Activated T-cell treated with anti-CD3 and anti-CD28 coated beads, Interleukin-2, amount 50 U/mL, for 24 hours (primary cell): ENCODE measurements around the gene SKP2.
A peak's percentile ranks its signal among the peaks of the same experiment; 100 is the strongest.

Source experiments
- DNase-seq: peaks from one replicate; pipeline ENCODE4 v3.0.0-alpha.2; 2020
- H3K27ac Mint-ChIP-seq: 2 replicates; pipeline ENCODE4 v1.8.0; 2020; ENCODE audit warnings: mild to moderate bottlenecking, mixed read lengths
- H3K27me3 Mint-ChIP-seq: 2 replicates; pipeline ENCODE4 v1.8.0; 2020; ENCODE audit warnings: mixed read lengths
- H3K36me3 Mint-ChIP-seq: 2 replicates; pipeline ENCODE4 v1.8.0; 2020; ENCODE audit warnings: low read depth, mixed read lengths
- H3K4me1 Mint-ChIP-seq: 2 replicates; pipeline ENCODE4 v1.8.0; 2020; ENCODE audit warnings: low read depth, mixed read lengths
- H3K4me3 Mint-ChIP-seq: 2 replicates; pipeline ENCODE4 v1.8.0; 2020; ENCODE audit warnings: mild to moderate bottlenecking, moderate library complexity, mixed read lengths
- H3K9me3 Mint-ChIP-seq: 2 replicates; pipeline ENCODE4 v1.8.0; 2020; ENCODE audit warnings: mixed read lengths

Gene SKP2

GRCh38 chr5:36200513-36200912, 48.6 kb downstream of the SKP2 start:
- H3K36me3 Mint-ChIP-seq: peaks cover 71% of the 10 kb centered on the region
- H3K9me3 Mint-ChIP-seq: no peaks in the 10 kb centered on the region
- no peaks in the 10 kb centered on the region for H3K27me3 Mint-ChIP-seq
- no peak overlapping the region for H3K27ac Mint-ChIP-seq
- H3K4me1 Mint-ChIP-seq: peaks cover 3% of the 10 kb centered on the region
- no peak overlapping the region for H3K4me3 Mint-ChIP-seq
- DNase-seq: no peak

- Mint-ChIP-seq H3K4me3 (no peak overlapping the region), H3K4me1 (peaks cover 3% of the 10 kb centered on the region), H3K36me3 (peaks cover 70% of the 10 kb centered on the region), H3K27me3 (no peaks in the 10 kb centered on the region), H3K9me3 (peaks cover 3% of the 10 kb centered on the region), H3K27ac (peak overlapping the region; percentile 13)
- DNase-seq: no peak
These were observed 50.6 kb downstream of the SKP2 start for GRCh38 chr5:36202521-36202961.

- Mint-ChIP-seq H3K4me3 (no peak overlapping the region), H3K27me3 (no peaks in the 10 kb centered on the region), H3K27ac (no peak overlapping the region), H3K9me3 (peaks cover 3% of the 10 kb centered on the region), H3K36me3 (peaks cover 58% of the 10 kb centered on the region), H3K4me1 (peaks cover 6% of the 10 kb centered on the region)
- DNase-seq: no peak
These were observed 53.4 kb downstream of the SKP2 start for GRCh38 chr5:36205329-36205728.

- H3K4me1 Mint-ChIP-seq: peaks cover 6% of the 10 kb centered on the region
- H3K4me3 Mint-ChIP-seq: no peak overlapping the region
- H3K27me3 Mint-ChIP-seq: no peaks in the 10 kb centered on the region
- H3K36me3 Mint-ChIP-seq: peaks cover 58% of the 10 kb centered on the region
- H3K27ac Mint-ChIP-seq: no peak overlapping the region
- DNase-seq: no peak
- peaks cover 3% of the 10 kb centered on the region for H3K9me3 Mint-ChIP-seq
These were observed 55.0 kb downstream of the SKP2 start for GRCh38 chr5:36206913-36207312.

- Mint-ChIP-seq H3K4me3 (no peak overlapping the region), H3K27ac (no peak overlapping the region), H3K36me3 (peaks cover 58% of the 10 kb centered on the region), H3K27me3 (no peaks in the 10 kb centered on the region), H3K9me3 (peaks cover 3% of the 10 kb centered on the region), H3K4me1 (peaks cover 3% of the 10 kb centered on the region)
- no peak for DNase-seq
These were observed 56.9 kb downstream of the SKP2 start for GRCh38 chr5:36208786-36209185.

- Mint-ChIP-seq H3K4me3 (no peak overlapping the region), H3K27me3 (no peaks in the 10 kb centered on the region), H3K4me1 (peaks cover 3% of the 10 kb centered on the region)
These were observed 57.8 kb downstream of the SKP2 start for GRCh38 chr5:36209664-36210063.

GRCh38 chr5:36214436-36214835, 62.5 kb downstream of the SKP2 start:
- H3K27ac Mint-ChIP-seq: no peak overlapping the region

More at GRCh38 chr5:36209664-36210063, 57.8 kb downstream of the SKP2 start:
- DNase-seq: no peak
- peaks cover 58% of the 10 kb centered on the region for H3K36me3 Mint-ChIP-seq
- H3K9me3 Mint-ChIP-seq: peaks cover 3% of the 10 kb centered on the region
- no peak overlapping the region for H3K27ac Mint-ChIP-seq

GRCh38 chr5:36215910-36216309, 64.0 kb downstream of the SKP2 start:
- peaks cover 74% of the 10 kb centered on the region for H3K36me3 Mint-ChIP-seq
- H3K27ac Mint-ChIP-seq: no peak overlapping the region
- H3K9me3 Mint-ChIP-seq: no peaks in the 10 kb centered on the region

More at GRCh38 chr5:36214436-36214835, 62.5 kb downstream of the SKP2 start:
- Mint-ChIP-seq H3K4me1 (peaks cover 3% of the 10 kb centered on the region), H3K27me3 (no peaks in the 10 kb centered on the region), H3K36me3 (peaks cover 68% of the 10 kb centered on the region), H3K4me3 (no peak overlapping the region), H3K9me3 (no peaks in the 10 kb centered on the region)
- no peak for DNase-seq

GRCh38 chr5:36217567-36217966, 65.7 kb downstream of the SKP2 start:
- Mint-ChIP-seq H3K4me1 (no peaks in the 10 kb centered on the region), H3K4me3 (no peak overlapping the region), H3K27me3 (no peaks in the 10 kb centered on the region), H3K27ac (no peak overlapping the region), H3K36me3 (peaks cover 72% of the 10 kb centered on the region), H3K9me3 (no peaks in the 10 kb centered on the region)
- DNase-seq: no peak

More at GRCh38 chr5:36215910-36216309, 64.0 kb downstream of the SKP2 start:
- no peak for DNase-seq
- H3K4me3 Mint-ChIP-seq: no peak overlapping the region
- no peaks in the 10 kb centered on the region for H3K4me1 Mint-ChIP-seq
- H3K27me3 Mint-ChIP-seq: no peaks in the 10 kb centered on the region

- Mint-ChIP-seq H3K4me1 (no peaks in the 10 kb centered on the region), H3K9me3 (no peaks in the 10 kb centered on the region), H3K27ac (no peak overlapping the region), H3K4me3 (no peak overlapping the region), H3K27me3 (no peaks in the 10 kb centered on the region), H3K36me3 (peaks cover 68% of the 10 kb centered on the region)
- no peak for DNase-seq
These were observed 66.1 kb downstream of the SKP2 start for GRCh38 chr5:36217988-36218387.

- Mint-ChIP-seq H3K27me3 (no peaks in the 10 kb centered on the region), H3K36me3 (peaks cover 39% of the 10 kb centered on the region), H3K27ac (no peak overlapping the region), H3K4me1 (no peaks in the 10 kb centered on the region), H3K4me3 (no peak overlapping the region), H3K9me3 (no peaks in the 10 kb centered on the region)
- DNase-seq: no peak
These were observed 70.7 kb downstream of the SKP2 start for GRCh38 chr5:36222620-36223019.

GRCh38 chr5:36227046-36227445, 75.1 kb downstream of the SKP2 start:
- no peaks in the 10 kb centered on the region for H3K36me3 Mint-ChIP-seq
- no peak for DNase-seq
- H3K27ac Mint-ChIP-seq: no peak overlapping the region
- H3K27me3 Mint-ChIP-seq: no peaks in the 10 kb centered on the region
- H3K9me3 Mint-ChIP-seq: no peaks in the 10 kb centered on the region
- H3K4me3 Mint-ChIP-seq: no peak overlapping the region
- H3K4me1 Mint-ChIP-seq: no peaks in the 10 kb centered on the region

GRCh38 chr5:36228505-36228904, 76.6 kb downstream of the SKP2 start:
- no peak overlapping the region for H3K27ac Mint-ChIP-seq
- H3K4me3 Mint-ChIP-seq: no peak overlapping the region
- H3K4me1 Mint-ChIP-seq: no peaks in the 10 kb centered on the region
- no peaks in the 10 kb centered on the region for H3K27me3 Mint-ChIP-seq
- no peaks in the 10 kb centered on the region for H3K9me3 Mint-ChIP-seq
- DNase-seq: no peak
- no peaks in the 10 kb centered on the region for H3K36me3 Mint-ChIP-seq

GRCh38 chr5:36230151-36230790, 78.4 kb downstream of the SKP2 start:
- no peaks in the 10 kb centered on the region for H3K27me3 Mint-ChIP-seq
- no peak for DNase-seq
- no peaks in the 10 kb centered on the region for H3K36me3 Mint-ChIP-seq
- no peak overlapping the region for H3K4me3 Mint-ChIP-seq
- H3K9me3 Mint-ChIP-seq: no peaks in the 10 kb centered on the region
- no peak overlapping the region for H3K27ac Mint-ChIP-seq
- H3K4me1 Mint-ChIP-seq: no peaks in the 10 kb centered on the region

- H3K9me3 Mint-ChIP-seq: no peaks in the 10 kb centered on the region
- no peak for DNase-seq
- no peaks in the 10 kb centered on the region for H3K27me3 Mint-ChIP-seq
- H3K4me1 Mint-ChIP-seq: peaks cover 5% of the 10 kb centered on the region
- no peaks in the 10 kb centered on the region for H3K36me3 Mint-ChIP-seq
- no peak overlapping the region for H3K4me3 Mint-ChIP-seq
- no peak overlapping the region for H3K27ac Mint-ChIP-seq
These were observed 80.6 kb downstream of the SKP2 start for GRCh38 chr5:36232533-36232932.
